ENCODE data around the gene WDR35.
A peak's percentile ranks its signal among the peaks of the same experiment; 100 is the strongest.

Gene WDR35

GRCh38 chr2:19989667-19990415, at the start of gene WDR35:
Gene WDR35 (minus strand): TSS chr2:19990105. CDS start chr2:19990015, 90 bp downstream.
- DNase-seq (ENCODE audit: low read depth), result peak; percentile 85

- DNase-seq (ENCODE audit: low read depth), result no peak
Measured at GRCh38 chr2:20037660-20038059, 47.8 kb upstream of the WDR35 start.

- no peak for DNase-seq (ENCODE audit: low read depth)
Measured at GRCh38 chr2:20035955-20036666, 46.2 kb upstream of the WDR35 start.

GRCh38 chr2:20034821-20035220, 44.9 kb upstream of the WDR35 start:
- no peak for DNase-seq (ENCODE audit: low read depth)

GRCh38 chr2:20034218-20034617, 44.3 kb upstream of the WDR35 start:
- DNase-seq (ENCODE audit: low read depth), result no peak

- no peak for DNase-seq (ENCODE audit: low read depth)
Measured at GRCh38 chr2:20033322-20033721, 43.4 kb upstream of the WDR35 start.

- no peak for DNase-seq (ENCODE audit: low read depth)
Measured at GRCh38 chr2:20030224-20030623, 40.3 kb upstream of the WDR35 start.

GRCh38 chr2:20027705-20028434, 38.0 kb upstream of the WDR35 start:
- DNase-seq (ENCODE audit: low read depth), result no peak

GRCh38 chr2:20027260-20027677, 37.4 kb upstream of the WDR35 start:
- DNase-seq (ENCODE audit: low read depth), result no peak

GRCh38 chr2:20025065-20025786, 35.3 kb upstream of the WDR35 start:
- DNase-seq (ENCODE audit: low read depth), result no peak

GRCh38 chr2:20023688-20024087, 33.8 kb upstream of the WDR35 start:
- no peak for DNase-seq (ENCODE audit: low read depth)

- DNase-seq (ENCODE audit: low read depth), result no peak
Measured at GRCh38 chr2:20021405-20022009, 31.6 kb upstream of the WDR35 start.

GRCh38 chr2:20019747-20020146, 29.8 kb upstream of the WDR35 start:
- no peak for DNase-seq (ENCODE audit: low read depth)

- no peak for DNase-seq (ENCODE audit: low read depth)
Measured at GRCh38 chr2:20018601-20019152, 28.8 kb upstream of the WDR35 start.

GRCh38 chr2:20016346-20016745, 26.4 kb upstream of the WDR35 start:
- DNase-seq (ENCODE audit: low read depth), result no peak

GRCh38 chr2:20015482-20016083, 25.7 kb upstream of the WDR35 start:
- no peak for DNase-seq (ENCODE audit: low read depth)

GRCh38 chr2:20013126-20013849, 23.4 kb upstream of the WDR35 start:
- no peak for DNase-seq (ENCODE audit: low read depth)

- DNase-seq (ENCODE audit: low read depth), result no peak
Measured at GRCh38 chr2:20012282-20013125, 22.6 kb upstream of the WDR35 start, which contains the start of gene MATN3. Gene MATN3 (minus strand): TSS chr2:20012668. CDS start chr2:20012631, 37 bp downstream.

- no peak for DNase-seq (ENCODE audit: low read depth)
Measured at GRCh38 chr2:20012032-20012281, 22.1 kb upstream of the WDR35 start.
